Measurements from ENCODE around the gene RPS19.

DNA sequence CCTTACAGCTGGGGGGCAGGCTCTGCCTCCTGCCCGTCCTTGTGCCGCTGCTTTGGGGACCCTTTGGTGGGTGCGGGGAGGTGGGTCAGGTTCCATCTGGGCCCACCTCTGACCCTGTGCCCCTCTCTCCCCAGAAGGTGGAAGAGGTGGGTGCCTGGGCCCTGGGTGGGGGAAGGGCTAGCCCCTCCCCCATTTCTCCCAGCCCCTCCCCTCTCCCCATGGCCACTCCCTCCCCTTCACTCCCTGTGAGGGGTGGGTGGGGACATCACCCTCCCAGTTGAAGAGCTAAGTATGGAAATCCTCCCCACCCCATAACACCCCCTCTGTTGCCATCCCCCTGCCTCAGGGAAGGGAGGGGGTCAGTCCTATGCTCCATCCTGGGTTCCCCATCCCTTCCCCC, 37.1 kb downstream of the RPS19 start:
- TF ChIP-seq, protein P1, sequence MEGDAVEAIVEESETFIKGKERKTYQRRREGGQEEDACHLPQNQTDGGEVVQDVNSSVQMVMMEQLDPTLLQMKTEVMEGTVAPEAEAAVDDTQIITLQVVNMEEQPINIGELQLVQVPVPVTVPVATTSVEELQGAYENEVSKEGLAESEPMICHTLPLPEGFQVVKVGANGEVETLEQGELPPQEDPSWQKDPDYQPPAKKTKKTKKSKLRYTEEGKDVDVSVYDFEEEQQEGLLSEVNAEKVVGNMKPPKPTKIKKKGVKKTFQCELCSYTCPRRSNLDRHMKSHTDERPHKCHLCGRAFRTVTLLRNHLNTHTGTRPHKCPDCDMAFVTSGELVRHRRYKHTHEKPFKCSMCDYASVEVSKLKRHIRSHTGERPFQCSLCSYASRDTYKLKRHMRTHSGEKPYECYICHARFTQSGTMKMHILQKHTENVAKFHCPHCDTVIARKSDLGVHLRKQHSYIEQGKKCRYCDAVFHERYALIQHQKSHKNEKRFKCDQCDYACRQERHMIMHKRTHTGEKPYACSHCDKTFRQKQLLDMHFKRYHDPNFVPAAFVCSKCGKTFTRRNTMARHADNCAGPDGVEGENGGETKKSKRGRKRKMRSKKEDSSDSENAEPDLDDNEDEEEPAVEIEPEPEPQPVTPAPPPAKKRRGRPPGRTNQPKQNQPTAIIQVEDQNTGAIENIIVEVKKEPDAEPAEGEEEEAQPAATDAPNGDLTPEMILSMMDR (IDR thresholded peaks at IDR 0.05; ENCODE audit: low read depth, low read length): no peak
- no peak for TF ChIP-seq MYC (IDR thresholded peaks at IDR 0.05; ENCODE audit: low read depth, low read length)
- no peak for TF ChIP-seq POLR2A (IDR thresholded peaks at IDR 0.05; ENCODE audit: extremely low read depth, insufficient read length)
